LNCaP clone FGC (cell line): Measurements from ENCODE around the gene GCC2.

Source experiments
- DNase-seq: peaks from one replicate; pipeline ENCODE4 v3.0.0-alpha.2; 2011; ENCODE audit warnings: low read depth
- H3K4me3 ChIP-seq: 2 replicates; pipeline ENCODE4 v1.5.1; 2011; ENCODE audit warnings: mild to moderate bottlenecking, low read depth, low read length, control low read depth
- TF ChIP-seq, protein P1 (sequence below): IDR thresholded peaks from 2 replicates; pipeline ENCODE4 v1.5.1; 2012; ENCODE audit warnings: mild to moderate bottlenecking; ENCODE audit not compliant: control insufficient read depth, insufficient read depth; ENCODE audit errors: extremely low read depth

GCC2 gene

DNA sequence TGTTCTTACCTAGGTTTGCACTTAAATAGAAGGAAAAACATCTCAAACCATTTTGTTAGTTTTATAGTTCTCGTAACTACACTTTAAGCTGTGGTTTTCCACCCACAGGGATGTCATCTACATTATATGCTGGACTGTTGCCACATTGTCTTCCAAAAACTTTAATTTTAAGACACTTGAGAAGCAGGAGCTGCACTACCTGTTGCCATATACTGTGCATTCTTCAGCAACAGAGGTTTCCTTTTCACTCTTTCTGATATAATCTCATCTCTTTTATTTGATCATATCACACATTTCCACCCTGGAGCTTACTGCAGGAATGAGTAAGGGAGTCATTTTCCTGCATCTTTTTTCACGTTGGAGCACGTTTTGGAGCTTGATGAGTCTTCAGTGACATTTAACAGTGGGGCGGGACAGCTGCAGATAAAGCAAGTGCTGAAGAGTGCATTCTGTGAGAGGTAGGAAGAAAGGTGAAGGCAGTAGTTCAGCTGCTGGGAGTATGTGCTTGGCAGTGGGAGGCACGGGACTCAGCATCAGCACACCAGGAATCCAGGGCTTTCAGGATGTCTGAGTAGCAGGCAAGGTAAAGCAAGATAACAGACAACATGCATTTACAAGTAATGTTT is 89.1 kb downstream of the GCC2 start:
- no peak for DNase-seq
- no peak overlapping the region for H3K4me3 ChIP-seq

DNA sequence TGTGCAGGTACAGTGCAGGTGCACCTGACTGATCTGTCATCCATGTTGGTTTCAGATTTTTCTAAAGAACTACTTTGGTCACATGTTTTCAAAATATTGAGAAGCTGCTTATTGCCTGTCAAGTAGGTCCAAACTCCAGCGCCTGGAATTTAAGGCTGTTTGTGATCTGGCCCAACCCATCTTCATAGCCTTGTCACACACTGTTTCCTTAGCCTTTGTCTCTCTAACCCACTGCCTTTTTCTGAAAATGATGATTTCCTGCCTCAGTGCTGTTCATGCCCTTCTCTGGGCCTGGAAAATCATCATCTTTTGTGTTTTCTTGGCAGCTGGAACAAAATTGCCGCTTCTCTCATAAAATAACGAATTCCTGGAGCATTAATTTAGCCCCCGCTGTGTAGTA is 92.4 kb downstream of the GCC2 start:
- H3K4me3 ChIP-seq: no peak overlapping the region
- no peak for DNase-seq
- TF ChIP-seq, protein P1, sequence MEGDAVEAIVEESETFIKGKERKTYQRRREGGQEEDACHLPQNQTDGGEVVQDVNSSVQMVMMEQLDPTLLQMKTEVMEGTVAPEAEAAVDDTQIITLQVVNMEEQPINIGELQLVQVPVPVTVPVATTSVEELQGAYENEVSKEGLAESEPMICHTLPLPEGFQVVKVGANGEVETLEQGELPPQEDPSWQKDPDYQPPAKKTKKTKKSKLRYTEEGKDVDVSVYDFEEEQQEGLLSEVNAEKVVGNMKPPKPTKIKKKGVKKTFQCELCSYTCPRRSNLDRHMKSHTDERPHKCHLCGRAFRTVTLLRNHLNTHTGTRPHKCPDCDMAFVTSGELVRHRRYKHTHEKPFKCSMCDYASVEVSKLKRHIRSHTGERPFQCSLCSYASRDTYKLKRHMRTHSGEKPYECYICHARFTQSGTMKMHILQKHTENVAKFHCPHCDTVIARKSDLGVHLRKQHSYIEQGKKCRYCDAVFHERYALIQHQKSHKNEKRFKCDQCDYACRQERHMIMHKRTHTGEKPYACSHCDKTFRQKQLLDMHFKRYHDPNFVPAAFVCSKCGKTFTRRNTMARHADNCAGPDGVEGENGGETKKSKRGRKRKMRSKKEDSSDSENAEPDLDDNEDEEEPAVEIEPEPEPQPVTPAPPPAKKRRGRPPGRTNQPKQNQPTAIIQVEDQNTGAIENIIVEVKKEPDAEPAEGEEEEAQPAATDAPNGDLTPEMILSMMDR: no peak

More for the DNA sequence above, 89.1 kb downstream of the GCC2 start:
- TF ChIP-seq, protein P1: no peak

DNA sequence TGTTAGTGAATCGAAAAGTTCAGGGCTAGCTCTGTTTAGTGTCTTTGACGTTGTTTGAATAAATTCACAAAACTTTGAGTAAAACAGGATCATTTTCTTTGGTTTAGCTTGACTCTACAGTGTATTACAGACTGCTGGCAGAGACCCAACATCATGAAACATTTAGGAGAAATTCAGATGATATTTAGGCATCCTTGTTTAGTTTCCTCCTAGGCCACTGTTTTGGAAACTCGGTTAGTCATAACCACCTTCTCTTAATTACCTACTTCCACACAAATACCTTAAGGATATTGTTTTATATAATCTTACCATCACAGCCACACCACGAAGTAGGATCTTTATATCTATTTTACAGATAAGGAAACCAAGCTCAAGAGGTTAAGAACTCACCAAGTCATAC is 93.1 kb downstream of the GCC2 start:
- no peak overlapping the region for H3K4me3 ChIP-seq
- TF ChIP-seq, protein P1: no peak
- no peak for DNase-seq

DNA sequence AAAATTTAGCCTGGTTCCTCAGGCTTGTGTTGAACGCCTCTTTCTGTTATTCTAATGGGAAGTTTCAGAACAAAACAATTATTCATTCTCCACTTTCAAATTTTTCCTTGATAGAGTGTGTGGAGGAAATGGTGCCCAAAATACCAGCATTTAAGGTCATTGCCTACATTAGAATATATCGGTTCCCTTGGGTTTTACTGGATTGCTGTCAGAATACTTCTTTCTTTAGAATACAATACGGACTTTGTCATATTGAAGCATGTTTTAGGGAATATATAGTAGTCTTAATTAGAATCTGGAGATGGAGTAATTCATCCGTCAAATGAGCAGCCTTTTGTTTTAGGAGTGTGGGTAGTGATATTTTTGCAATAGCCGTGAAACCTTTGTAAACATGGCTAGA is 98.6 kb downstream of the GCC2 start:
- no peak for DNase-seq
- TF ChIP-seq, protein P1: no peak
- H3K4me3 ChIP-seq: no peak overlapping the region

DNA sequence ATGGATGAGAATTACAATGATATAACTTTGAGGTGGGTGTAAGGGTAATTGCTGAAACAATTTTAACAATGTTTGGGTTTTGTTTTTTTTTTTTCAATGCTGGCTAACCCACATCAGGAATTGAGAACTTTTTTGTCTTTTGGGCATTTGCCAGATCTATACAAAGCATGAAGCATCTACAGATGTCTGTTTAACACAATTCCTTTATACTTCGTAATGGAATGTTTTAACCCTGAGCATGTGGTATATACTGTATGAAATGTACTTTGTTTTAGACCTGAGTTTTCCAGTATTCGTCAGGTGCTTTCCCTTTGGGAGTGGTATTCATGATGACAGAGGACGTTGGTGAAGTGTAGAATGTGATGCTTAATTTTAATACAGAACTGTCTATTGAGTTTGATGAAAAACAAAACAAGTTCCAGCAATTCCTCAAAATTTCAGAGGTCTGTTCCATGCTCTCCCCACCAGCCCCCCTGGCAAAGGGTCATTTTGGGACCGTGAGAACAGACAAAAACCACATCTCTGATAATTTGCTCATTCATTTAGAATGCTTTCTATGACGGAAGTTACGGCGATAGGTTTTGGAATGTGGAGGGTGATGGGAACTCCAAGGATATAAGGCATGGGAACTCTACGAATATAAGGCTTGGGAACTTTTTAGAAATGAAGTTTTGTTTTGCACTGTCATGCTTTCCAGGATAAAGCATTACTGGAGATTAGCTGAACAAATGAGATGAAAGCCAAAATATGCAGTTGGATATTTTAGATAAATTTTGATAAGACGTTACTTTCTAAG is 99.4 kb downstream of the GCC2 start:
- TF ChIP-seq, protein P1: no peak
- no peak overlapping the region for H3K4me3 ChIP-seq
- DNase-seq: no peak

DNA sequence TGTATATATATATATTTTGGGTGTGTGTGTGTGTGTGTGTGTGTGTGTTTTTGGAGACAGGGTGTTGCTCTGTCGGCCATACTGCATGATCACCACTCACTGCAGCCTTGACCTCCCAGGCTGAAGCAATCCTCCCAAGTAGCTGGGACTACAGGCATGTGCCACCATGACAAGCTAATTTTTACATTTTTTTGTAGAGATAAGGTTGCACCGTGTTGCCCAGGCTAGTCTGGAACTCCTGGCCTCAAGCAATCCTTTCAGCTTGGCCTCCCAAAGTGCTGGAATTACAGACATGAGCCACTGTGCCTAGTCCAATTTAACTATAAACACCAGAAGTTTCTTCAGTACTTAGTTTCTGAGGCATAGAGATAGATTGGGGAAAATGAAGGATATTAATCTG is 103.6 kb downstream of the GCC2 start:
- DNase-seq: no peak
- TF ChIP-seq, protein P1: no peak
- H3K4me3 ChIP-seq: no peak overlapping the region
